ENCODE results near the gene PDZRN3.

PDZRN3 gene

GRCh38 chr3:73433687-73434086 is 191.1 kb downstream of the PDZRN3 start (continued):
- TF ChIP-seq CREB5 (CRISPR knock-in tag; IDR thresholded peaks at IDR 0.05; ENCODE audit: low read depth): no peak
- TF ChIP-seq TCF4 (CRISPR knock-in tag; IDR thresholded peaks at IDR 0.05; ENCODE audit: borderline replicate concordance): no peak
- TF ChIP-seq ARNTL (CRISPR knock-in tag; IDR thresholded peaks at IDR 0.05; ENCODE audit: borderline replicate concordance, low read depth): no peak
- no peak for TF ChIP-seq ESRRG (CRISPR knock-in tag; IDR thresholded peaks at IDR 0.05)
- no peak for TF ChIP-seq SNAI2 (CRISPR knock-in tag; IDR thresholded peaks at IDR 0.05)
- no peak for TF ChIP-seq ZFP3 (CRISPR knock-in tag; IDR thresholded peaks at IDR 0.05)
- no peak for TF ChIP-seq BACH2 (CRISPR knock-in tag; IDR thresholded peaks at IDR 0.05; ENCODE audit: borderline replicate concordance)
- TF ChIP-seq CSDC2 (CRISPR knock-in tag; IDR thresholded peaks at IDR 0.05): no peak

DNA sequence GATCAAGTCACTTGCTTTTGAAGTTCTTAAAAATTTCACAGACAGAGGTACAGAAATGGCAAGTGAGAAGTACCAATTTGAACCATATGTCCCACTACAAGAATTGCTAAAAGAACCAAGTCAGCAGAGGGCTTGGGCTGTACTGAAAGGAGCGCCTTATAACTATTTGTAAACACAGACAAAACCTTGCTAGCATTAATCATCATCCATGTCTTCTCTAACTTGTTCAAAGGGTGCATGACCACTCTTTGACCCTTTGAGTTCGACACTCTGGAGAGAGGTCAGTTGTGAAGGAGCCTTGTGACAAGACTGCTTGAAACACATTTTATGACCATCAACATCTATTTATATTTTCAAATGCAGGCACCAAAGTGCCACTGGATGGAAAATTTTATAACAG is 191.7 kb downstream of the PDZRN3 start:
- peak; percentile 45 for ATAC-seq
- TF ChIP-seq, protein P1, sequence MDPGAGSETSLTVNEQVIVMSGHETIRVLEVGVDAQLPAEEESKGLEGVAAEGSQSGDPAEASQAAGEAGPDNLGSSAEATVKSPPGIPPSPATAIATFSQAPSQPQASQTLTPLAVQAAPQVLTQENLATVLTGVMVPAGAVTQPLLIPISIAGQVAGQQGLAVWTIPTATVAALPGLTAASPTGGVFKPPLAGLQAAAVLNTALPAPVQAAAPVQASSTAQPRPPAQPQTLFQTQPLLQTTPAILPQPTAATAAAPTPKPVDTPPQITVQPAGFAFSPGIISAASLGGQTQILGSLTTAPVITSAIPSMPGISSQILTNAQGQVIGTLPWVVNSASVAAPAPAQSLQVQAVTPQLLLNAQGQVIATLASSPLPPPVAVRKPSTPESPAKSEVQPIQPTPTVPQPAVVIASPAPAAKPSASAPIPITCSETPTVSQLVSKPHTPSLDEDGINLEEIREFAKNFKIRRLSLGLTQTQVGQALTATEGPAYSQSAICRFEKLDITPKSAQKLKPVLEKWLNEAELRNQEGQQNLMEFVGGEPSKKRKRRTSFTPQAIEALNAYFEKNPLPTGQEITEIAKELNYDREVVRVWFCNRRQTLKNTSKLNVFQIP (CRISPR knock-in tag; IDR thresholded peaks at IDR 0.05; ENCODE audit: borderline replicate concordance, low read depth): no peak
- TF ChIP-seq TCF4 (CRISPR knock-in tag; IDR thresholded peaks at IDR 0.05; ENCODE audit: borderline replicate concordance) (no peak), ZNF565 (CRISPR knock-in tag; conservative IDR thresholded peaks at IDR 0.05; ENCODE audit: low read depth) (no peak), RARB (CRISPR knock-in tag; IDR thresholded peaks at IDR 0.05) (no peak), CSDC2 (CRISPR knock-in tag; IDR thresholded peaks at IDR 0.05) (no peak), BACH2 (CRISPR knock-in tag; IDR thresholded peaks at IDR 0.05; ENCODE audit: borderline replicate concordance) (no peak), OSR1 (CRISPR knock-in tag; IDR thresholded peaks at IDR 0.05) (no peak), ESRRG (CRISPR knock-in tag; IDR thresholded peaks at IDR 0.05) (no peak), GLIS3 (CRISPR knock-in tag; IDR thresholded peaks at IDR 0.05) (no peak), ZFP3 (CRISPR knock-in tag; IDR thresholded peaks at IDR 0.05) (no peak), ZFP30 (CRISPR knock-in tag; IDR thresholded peaks at IDR 0.05) (no peak), ISL1 (CRISPR knock-in tag; IDR thresholded peaks at IDR 0.05) (no peak), ZNF70 (CRISPR knock-in tag; IDR thresholded peaks at IDR 0.05) (no peak), TOX (CRISPR knock-in tag; IDR thresholded peaks at IDR 0.05; ENCODE audit: borderline replicate concordance) (no peak), SNAI2 (CRISPR knock-in tag; IDR thresholded peaks at IDR 0.05) (no peak), ARNTL (CRISPR knock-in tag; IDR thresholded peaks at IDR 0.05; ENCODE audit: borderline replicate concordance, low read depth) (no peak)
- TF ChIP-seq, protein P2, sequence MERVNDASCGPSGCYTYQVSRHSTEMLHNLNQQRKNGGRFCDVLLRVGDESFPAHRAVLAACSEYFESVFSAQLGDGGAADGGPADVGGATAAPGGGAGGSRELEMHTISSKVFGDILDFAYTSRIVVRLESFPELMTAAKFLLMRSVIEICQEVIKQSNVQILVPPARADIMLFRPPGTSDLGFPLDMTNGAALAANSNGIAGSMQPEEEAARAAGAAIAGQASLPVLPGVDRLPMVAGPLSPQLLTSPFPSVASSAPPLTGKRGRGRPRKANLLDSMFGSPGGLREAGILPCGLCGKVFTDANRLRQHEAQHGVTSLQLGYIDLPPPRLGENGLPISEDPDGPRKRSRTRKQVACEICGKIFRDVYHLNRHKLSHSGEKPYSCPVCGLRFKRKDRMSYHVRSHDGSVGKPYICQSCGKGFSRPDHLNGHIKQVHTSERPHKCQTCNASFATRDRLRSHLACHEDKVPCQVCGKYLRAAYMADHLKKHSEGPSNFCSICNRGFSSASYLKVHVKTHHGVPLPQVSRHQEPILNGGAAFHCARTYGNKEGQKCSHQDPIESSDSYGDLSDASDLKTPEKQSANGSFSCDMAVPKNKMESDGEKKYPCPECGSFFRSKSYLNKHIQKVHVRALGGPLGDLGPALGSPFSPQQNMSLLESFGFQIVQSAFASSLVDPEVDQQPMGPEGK (CRISPR knock-in tag; IDR thresholded peaks at IDR 0.05; ENCODE audit: borderline replicate concordance): no peak
- TF ChIP-seq, protein P3, sequence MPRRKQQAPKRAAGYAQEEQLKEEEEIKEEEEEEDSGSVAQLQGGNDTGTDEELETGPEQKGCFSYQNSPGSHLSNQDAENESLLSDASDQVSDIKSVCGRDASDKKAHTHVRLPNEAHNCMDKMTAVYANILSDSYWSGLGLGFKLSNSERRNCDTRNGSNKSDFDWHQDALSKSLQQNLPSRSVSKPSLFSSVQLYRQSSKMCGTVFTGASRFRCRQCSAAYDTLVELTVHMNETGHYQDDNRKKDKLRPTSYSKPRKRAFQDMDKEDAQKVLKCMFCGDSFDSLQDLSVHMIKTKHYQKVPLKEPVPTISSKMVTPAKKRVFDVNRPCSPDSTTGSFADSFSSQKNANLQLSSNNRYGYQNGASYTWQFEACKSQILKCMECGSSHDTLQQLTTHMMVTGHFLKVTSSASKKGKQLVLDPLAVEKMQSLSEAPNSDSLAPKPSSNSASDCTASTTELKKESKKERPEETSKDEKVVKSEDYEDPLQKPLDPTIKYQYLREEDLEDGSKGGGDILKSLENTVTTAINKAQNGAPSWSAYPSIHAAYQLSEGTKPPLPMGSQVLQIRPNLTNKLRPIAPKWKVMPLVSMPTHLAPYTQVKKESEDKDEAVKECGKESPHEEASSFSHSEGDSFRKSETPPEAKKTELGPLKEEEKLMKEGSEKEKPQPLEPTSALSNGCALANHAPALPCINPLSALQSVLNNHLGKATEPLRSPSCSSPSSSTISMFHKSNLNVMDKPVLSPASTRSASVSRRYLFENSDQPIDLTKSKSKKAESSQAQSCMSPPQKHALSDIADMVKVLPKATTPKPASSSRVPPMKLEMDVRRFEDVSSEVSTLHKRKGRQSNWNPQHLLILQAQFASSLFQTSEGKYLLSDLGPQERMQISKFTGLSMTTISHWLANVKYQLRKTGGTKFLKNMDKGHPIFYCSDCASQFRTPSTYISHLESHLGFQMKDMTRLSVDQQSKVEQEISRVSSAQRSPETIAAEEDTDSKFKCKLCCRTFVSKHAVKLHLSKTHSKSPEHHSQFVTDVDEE (CRISPR knock-in tag; IDR thresholded peaks at IDR 0.05): no peak

GRCh38 chr3:73432706-73433032 is 192.1 kb downstream of the PDZRN3 start:
- no peak for ATAC-seq
- TF ChIP-seq ZNF8 (CRISPR knock-in tag; IDR thresholded peaks at IDR 0.05) (no peak), PPARA (CRISPR knock-in tag; IDR thresholded peaks at IDR 0.05; ENCODE audit: borderline replicate concordance) (no peak), BACH2 (CRISPR knock-in tag; IDR thresholded peaks at IDR 0.05; ENCODE audit: borderline replicate concordance) (no peak), ISL1 (CRISPR knock-in tag; IDR thresholded peaks at IDR 0.05) (no peak), TCF4 (CRISPR knock-in tag; IDR thresholded peaks at IDR 0.05; ENCODE audit: borderline replicate concordance) (no peak), ZFP3 (CRISPR knock-in tag; IDR thresholded peaks at IDR 0.05) (no peak), TOX (CRISPR knock-in tag; IDR thresholded peaks at IDR 0.05; ENCODE audit: borderline replicate concordance) (no peak), GLIS3 (CRISPR knock-in tag; IDR thresholded peaks at IDR 0.05) (no peak), ZC3H10 (CRISPR knock-in tag; IDR thresholded peaks at IDR 0.05) (no peak), CSDC2 (CRISPR knock-in tag; IDR thresholded peaks at IDR 0.05) (no peak), SNAI2 (CRISPR knock-in tag; IDR thresholded peaks at IDR 0.05) (no peak), ZNF70 (CRISPR knock-in tag; IDR thresholded peaks at IDR 0.05) (no peak)
- TF ChIP-seq, protein P2 (CRISPR knock-in tag; IDR thresholded peaks at IDR 0.05; ENCODE audit: borderline replicate concordance): no peak
- TF ChIP-seq, protein P3 (CRISPR knock-in tag; IDR thresholded peaks at IDR 0.05): no peak
- TF ChIP-seq, protein P1 (CRISPR knock-in tag; IDR thresholded peaks at IDR 0.05; ENCODE audit: borderline replicate concordance, low read depth): no peak
